Vagina (tissue), 2 donors: Measurements from ENCODE around the gene FAM3D.

Source experiments
- POLR2A ChIP-seq, 2 donors: fragments of 450-650 bp; IDR thresholded peaks; one replicate each; pipeline ENCODE4 v1.6.1; 2017; ENCODE audit warnings: antibody characterized with exemption in 2 of 2, mild to moderate bottlenecking in 2 of 2, moderate library complexity in 2 of 2
- TF ChIP-seq, protein P1 (sequence below), 3 experiments: fragments of 450-650 bp in 2 of 3; fragments of 200-600 bp in 1 of 3; sonication (generic) in 1 of 3; IDR thresholded peaks; one replicate each; pipeline ENCODE4 v1.5.1; 2017 to 2019; ENCODE audit warnings: antibody characterized with exemption in 3 of 3, mild to moderate bottlenecking in 2 of 3, moderate library complexity in 2 of 3

DNA sequence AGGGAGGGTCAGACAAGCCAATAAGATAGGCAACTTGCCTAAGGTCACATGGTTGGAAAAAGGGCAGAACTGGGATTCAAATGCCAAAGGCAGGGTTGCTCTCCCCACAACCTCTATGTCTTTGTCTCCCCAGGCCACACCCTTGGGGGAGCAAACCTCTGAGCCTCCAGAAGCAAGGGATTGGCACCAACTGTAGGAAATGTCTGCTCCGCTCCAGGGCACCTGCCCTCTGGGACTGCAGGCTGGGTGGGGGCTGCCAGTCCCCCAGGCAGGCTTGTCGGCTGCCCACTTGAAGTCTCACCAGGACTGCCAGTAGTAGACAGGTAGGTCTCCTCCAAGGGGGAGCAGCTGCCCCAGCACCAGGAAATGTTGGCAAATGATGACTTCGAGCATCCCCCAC is 2.0 kb downstream of the FAM3D start:
- TF ChIP-seq, protein P1, sequence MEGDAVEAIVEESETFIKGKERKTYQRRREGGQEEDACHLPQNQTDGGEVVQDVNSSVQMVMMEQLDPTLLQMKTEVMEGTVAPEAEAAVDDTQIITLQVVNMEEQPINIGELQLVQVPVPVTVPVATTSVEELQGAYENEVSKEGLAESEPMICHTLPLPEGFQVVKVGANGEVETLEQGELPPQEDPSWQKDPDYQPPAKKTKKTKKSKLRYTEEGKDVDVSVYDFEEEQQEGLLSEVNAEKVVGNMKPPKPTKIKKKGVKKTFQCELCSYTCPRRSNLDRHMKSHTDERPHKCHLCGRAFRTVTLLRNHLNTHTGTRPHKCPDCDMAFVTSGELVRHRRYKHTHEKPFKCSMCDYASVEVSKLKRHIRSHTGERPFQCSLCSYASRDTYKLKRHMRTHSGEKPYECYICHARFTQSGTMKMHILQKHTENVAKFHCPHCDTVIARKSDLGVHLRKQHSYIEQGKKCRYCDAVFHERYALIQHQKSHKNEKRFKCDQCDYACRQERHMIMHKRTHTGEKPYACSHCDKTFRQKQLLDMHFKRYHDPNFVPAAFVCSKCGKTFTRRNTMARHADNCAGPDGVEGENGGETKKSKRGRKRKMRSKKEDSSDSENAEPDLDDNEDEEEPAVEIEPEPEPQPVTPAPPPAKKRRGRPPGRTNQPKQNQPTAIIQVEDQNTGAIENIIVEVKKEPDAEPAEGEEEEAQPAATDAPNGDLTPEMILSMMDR (IDR thresholded peaks at IDR 0.05) = no peak
- no peak for TF ChIP-seq POLR2A (IDR thresholded peaks at IDR 0.05)
